ENCODE data around the gene CLTRN. TPM values are rescaled to one million over a fixed set of nuclear protein-coding genes. Genes with fewer than 3 reads are reported as not detected.

The CLTRN gene
- total RNA-seq, 1 experiment from 2014 or later = 1.5 TPM

GRCh38 chrX:15681433-15681832 is 16.8 kb upstream of the CLTRN start:
- Mint-ChIP-seq H3K4me1 (ENCODE audit: insufficient read depth, unreplicated experiment) (peaks cover 12% of the 10 kb centered on the region), H3K27ac (ENCODE audit: low read depth, unreplicated experiment) (no peak overlapping the region), H3K27me3 (ENCODE audit: insufficient read depth, unreplicated experiment) (no peaks in the 10 kb centered on the region), H3K4me3 (ENCODE audit: unreplicated experiment) (no peak overlapping the region), H3K9me3 (ENCODE audit: unreplicated experiment) (no peaks in the 10 kb centered on the region), H3K36me3 (ENCODE audit: insufficient read depth, unreplicated experiment) (peaks cover 22% of the 10 kb centered on the region)
- DNase-seq (ENCODE audit: unreplicated experiment) = no peak
- ChIA-PET POLR2A (no interaction called here), CTCF (interaction anchor here (0.6 to 1.0 kb wide), 2 partner anchors 21 to 332 kb away, joined by 3 read pairs; no protein-coding TSS in a partner anchor)
- intact Hi-C loops (cut with micrococcal nuclease) = loop anchor here (10.0 kb wide), 2 partner anchors 443 to 1013 kb away; partner anchors contain the start of gene GRPR
- TF ChIP-seq CTCF (IDR thresholded peaks at IDR 0.05; ENCODE audit: unreplicated experiment) = no peak
- no TSS peak for BruUV-seq (replicated peaks)

GRCh38 chrX:15680401-15680800 is 15.8 kb upstream of the CLTRN start:
- Mint-ChIP-seq H3K4me3 (ENCODE audit: unreplicated experiment) (no peak overlapping the region), H3K36me3 (ENCODE audit: insufficient read depth, unreplicated experiment) (peaks cover 22% of the 10 kb centered on the region), H3K4me1 (ENCODE audit: insufficient read depth, unreplicated experiment) (peaks cover 14% of the 10 kb centered on the region), H3K27me3 (ENCODE audit: insufficient read depth, unreplicated experiment) (no peaks in the 10 kb centered on the region), H3K9me3 (ENCODE audit: unreplicated experiment) (no peaks in the 10 kb centered on the region), H3K27ac (ENCODE audit: low read depth, unreplicated experiment) (no peak overlapping the region)
- intact Hi-C loops (cut with micrococcal nuclease) = loop anchor here (10.0 kb wide), 2 partner anchors 444 to 1014 kb away; partner anchors contain the start of gene GRPR
- no TSS peak for BruUV-seq (replicated peaks)
- DNase-seq (ENCODE audit: unreplicated experiment) = no peak
- TF ChIP-seq CTCF (IDR thresholded peaks at IDR 0.05; ENCODE audit: unreplicated experiment) = no peak
- POLR2A ChIA-PET = no interaction called here
- CTCF ChIA-PET = interaction anchor here (0.6 kb wide), 1 partner anchor 760 kb away, joined by 3 read pairs; no protein-coding TSS in a partner anchor

- H3K27ac Mint-ChIP-seq (ENCODE audit: low read depth, unreplicated experiment) = no peak overlapping the region
- ChIA-PET CTCF (no interaction called here), POLR2A (no interaction called here)
- no peaks in the 10 kb centered on the region for H3K9me3 Mint-ChIP-seq (ENCODE audit: unreplicated experiment)
- peaks cover 14% of the 10 kb centered on the region for H3K4me1 Mint-ChIP-seq (ENCODE audit: insufficient read depth, unreplicated experiment)
- intact Hi-C loops (cut with micrococcal nuclease) = loop anchor here (10.0 kb wide), 1 partner anchor 344 kb away; the partner anchor contains the start of gene PIGA
- TF ChIP-seq CTCF (IDR thresholded peaks at IDR 0.05; ENCODE audit: unreplicated experiment) = no peak
- H3K36me3 Mint-ChIP-seq (ENCODE audit: insufficient read depth, unreplicated experiment) = peaks cover 22% of the 10 kb centered on the region
- no peak overlapping the region for H3K4me3 Mint-ChIP-seq (ENCODE audit: unreplicated experiment)
- no TSS peak for BruUV-seq (replicated peaks)
- H3K27me3 Mint-ChIP-seq (ENCODE audit: insufficient read depth, unreplicated experiment) = no peaks in the 10 kb centered on the region
- no peak for DNase-seq (ENCODE audit: unreplicated experiment)
Measured at GRCh38 chrX:15679246-15679645, 14.6 kb upstream of the CLTRN start.

- Mint-ChIP-seq H3K4me3 (ENCODE audit: unreplicated experiment) (no peak overlapping the region), H3K36me3 (ENCODE audit: insufficient read depth, unreplicated experiment) (peaks cover 22% of the 10 kb centered on the region), H3K27ac (ENCODE audit: low read depth, unreplicated experiment) (no peak overlapping the region), H3K27me3 (ENCODE audit: insufficient read depth, unreplicated experiment) (no peaks in the 10 kb centered on the region), H3K9me3 (ENCODE audit: unreplicated experiment) (no peaks in the 10 kb centered on the region), H3K4me1 (ENCODE audit: insufficient read depth, unreplicated experiment) (peaks cover 20% of the 10 kb centered on the region)
- no TSS peak for BruUV-seq (replicated peaks)
- TF ChIP-seq CTCF (IDR thresholded peaks at IDR 0.05; ENCODE audit: unreplicated experiment) = no peak
- intact Hi-C loops (cut with micrococcal nuclease) = loop anchor here (10.0 kb wide), 1 partner anchor 344 kb away; the partner anchor contains the start of gene PIGA
- ChIA-PET CTCF (no interaction called here), POLR2A (interaction anchor here (0.6 kb wide), 1 partner anchor 1832 kb away, joined by 3 read pairs; no protein-coding TSS in a partner anchor)
- no peak for DNase-seq (ENCODE audit: unreplicated experiment)
Measured at GRCh38 chrX:15678339-15678738, 13.7 kb upstream of the CLTRN start.
